Measurements from ENCODE around the gene OSBPL2.

GRCh38 chr20:62321975-62322374, 83.7 kb downstream of the OSBPL2 start:
- TF ChIP-seq CTCF (IDR thresholded peaks at IDR 0.05) = no peak
- no peak for TF ChIP-seq POLR2A (IDR thresholded peaks at IDR 0.05)
